ENCODE results near the gene SYTL3. TPM values are rescaled to one million over a fixed set of nuclear protein-coding genes. Genes with fewer than 3 reads are reported as not detected.

SYTL3 gene
- total RNA-seq, 1 experiment from 2014 or later, result 0.28 TPM

GRCh38 chr6:158795516-158795915 lies 145.7 kb downstream of the SYTL3 start (continued):
- TF ChIP-seq, protein P1, sequence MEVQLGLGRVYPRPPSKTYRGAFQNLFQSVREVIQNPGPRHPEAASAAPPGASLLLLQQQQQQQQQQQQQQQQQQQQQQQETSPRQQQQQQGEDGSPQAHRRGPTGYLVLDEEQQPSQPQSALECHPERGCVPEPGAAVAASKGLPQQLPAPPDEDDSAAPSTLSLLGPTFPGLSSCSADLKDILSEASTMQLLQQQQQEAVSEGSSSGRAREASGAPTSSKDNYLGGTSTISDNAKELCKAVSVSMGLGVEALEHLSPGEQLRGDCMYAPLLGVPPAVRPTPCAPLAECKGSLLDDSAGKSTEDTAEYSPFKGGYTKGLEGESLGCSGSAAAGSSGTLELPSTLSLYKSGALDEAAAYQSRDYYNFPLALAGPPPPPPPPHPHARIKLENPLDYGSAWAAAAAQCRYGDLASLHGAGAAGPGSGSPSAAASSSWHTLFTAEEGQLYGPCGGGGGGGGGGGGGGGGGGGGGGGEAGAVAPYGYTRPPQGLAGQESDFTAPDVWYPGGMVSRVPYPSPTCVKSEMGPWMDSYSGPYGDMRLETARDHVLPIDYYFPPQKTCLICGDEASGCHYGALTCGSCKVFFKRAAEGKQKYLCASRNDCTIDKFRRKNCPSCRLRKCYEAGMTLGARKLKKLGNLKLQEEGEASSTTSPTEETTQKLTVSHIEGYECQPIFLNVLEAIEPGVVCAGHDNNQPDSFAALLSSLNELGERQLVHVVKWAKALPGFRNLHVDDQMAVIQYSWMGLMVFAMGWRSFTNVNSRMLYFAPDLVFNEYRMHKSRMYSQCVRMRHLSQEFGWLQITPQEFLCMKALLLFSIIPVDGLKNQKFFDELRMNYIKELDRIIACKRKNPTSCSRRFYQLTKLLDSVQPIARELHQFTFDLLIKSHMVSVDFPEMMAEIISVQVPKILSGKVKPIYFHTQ (CRISPR knock-in tag; IDR thresholded peaks at IDR 0.05), result no peak
- no peak for TF ChIP-seq ZNF425 (CRISPR knock-in tag; conservative IDR thresholded peaks at IDR 0.05)
- no peak for TF ChIP-seq ATF1 (CRISPR knock-in tag; IDR thresholded peaks at IDR 0.05)
- TF ChIP-seq FOXP4 (CRISPR knock-in tag; IDR thresholded peaks at IDR 0.05), result no peak

GRCh38 chr6:158796353-158796752 lies 146.5 kb downstream of the SYTL3 start:
- TF ChIP-seq, protein P2, sequence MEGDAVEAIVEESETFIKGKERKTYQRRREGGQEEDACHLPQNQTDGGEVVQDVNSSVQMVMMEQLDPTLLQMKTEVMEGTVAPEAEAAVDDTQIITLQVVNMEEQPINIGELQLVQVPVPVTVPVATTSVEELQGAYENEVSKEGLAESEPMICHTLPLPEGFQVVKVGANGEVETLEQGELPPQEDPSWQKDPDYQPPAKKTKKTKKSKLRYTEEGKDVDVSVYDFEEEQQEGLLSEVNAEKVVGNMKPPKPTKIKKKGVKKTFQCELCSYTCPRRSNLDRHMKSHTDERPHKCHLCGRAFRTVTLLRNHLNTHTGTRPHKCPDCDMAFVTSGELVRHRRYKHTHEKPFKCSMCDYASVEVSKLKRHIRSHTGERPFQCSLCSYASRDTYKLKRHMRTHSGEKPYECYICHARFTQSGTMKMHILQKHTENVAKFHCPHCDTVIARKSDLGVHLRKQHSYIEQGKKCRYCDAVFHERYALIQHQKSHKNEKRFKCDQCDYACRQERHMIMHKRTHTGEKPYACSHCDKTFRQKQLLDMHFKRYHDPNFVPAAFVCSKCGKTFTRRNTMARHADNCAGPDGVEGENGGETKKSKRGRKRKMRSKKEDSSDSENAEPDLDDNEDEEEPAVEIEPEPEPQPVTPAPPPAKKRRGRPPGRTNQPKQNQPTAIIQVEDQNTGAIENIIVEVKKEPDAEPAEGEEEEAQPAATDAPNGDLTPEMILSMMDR (IDR thresholded peaks at IDR 0.05), result no peak
- TF ChIP-seq ATF1 (CRISPR knock-in tag; IDR thresholded peaks at IDR 0.05), result no peak
- TF ChIP-seq SMAD4 (CRISPR knock-in tag; IDR thresholded peaks at IDR 0.05), result no peak
- TF ChIP-seq NR2C2 (CRISPR knock-in tag; IDR thresholded peaks at IDR 0.05), result no peak
- TF ChIP-seq NFE2L1 (CRISPR knock-in tag; IDR thresholded peaks at IDR 0.05), result no peak
- no peak for TF ChIP-seq USF2 (CRISPR knock-in tag; IDR thresholded peaks at IDR 0.05)
- TF ChIP-seq ZNF396 (CRISPR knock-in tag; IDR thresholded peaks at IDR 0.05; ENCODE audit: borderline replicate concordance), result no peak
- TF ChIP-seq PRDM15 (CRISPR knock-in tag; IDR thresholded peaks at IDR 0.05), result no peak
- no peak for TF ChIP-seq HMGA2 (CRISPR knock-in tag; IDR thresholded peaks at IDR 0.05)
- TF ChIP-seq, protein P3, sequence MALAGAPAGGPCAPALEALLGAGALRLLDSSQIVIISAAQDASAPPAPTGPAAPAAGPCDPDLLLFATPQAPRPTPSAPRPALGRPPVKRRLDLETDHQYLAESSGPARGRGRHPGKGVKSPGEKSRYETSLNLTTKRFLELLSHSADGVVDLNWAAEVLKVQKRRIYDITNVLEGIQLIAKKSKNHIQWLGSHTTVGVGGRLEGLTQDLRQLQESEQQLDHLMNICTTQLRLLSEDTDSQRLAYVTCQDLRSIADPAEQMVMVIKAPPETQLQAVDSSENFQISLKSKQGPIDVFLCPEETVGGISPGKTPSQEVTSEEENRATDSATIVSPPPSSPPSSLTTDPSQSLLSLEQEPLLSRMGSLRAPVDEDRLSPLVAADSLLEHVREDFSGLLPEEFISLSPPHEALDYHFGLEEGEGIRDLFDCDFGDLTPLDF (CRISPR knock-in tag; IDR thresholded peaks at IDR 0.05), result no peak
- TF ChIP-seq, protein P4, sequence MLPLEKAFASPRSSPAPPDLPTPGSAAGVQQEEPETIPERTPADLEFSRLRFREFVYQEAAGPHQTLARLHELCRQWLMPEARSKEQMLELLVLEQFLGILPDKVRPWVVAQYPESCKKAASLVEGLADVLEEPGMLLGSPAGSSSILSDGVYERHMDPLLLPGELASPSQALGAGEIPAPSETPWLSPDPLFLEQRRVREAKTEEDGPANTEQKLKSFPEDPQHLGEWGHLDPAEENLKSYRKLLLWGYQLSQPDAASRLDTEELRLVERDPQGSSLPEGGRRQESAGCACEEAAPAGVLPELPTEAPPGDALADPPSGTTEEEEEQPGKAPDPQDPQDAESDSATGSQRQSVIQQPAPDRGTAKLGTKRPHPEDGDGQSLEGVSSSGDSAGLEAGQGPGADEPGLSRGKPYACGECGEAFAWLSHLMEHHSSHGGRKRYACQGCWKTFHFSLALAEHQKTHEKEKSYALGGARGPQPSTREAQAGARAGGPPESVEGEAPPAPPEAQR (CRISPR knock-in tag; IDR thresholded peaks at IDR 0.05), result no peak
- TF ChIP-seq NR1H2 (CRISPR knock-in tag; IDR thresholded peaks at IDR 0.05), result no peak
- no peak for TF ChIP-seq ZNF219 (CRISPR knock-in tag; IDR thresholded peaks at IDR 0.05; ENCODE audit: borderline replicate concordance)
- no peak for TF ChIP-seq NFATC4 (CRISPR knock-in tag; IDR thresholded peaks at IDR 0.05)
- TF ChIP-seq ELF4 (CRISPR knock-in tag; IDR thresholded peaks at IDR 0.05; ENCODE audit: low read depth), result no peak
- ATAC-seq (no peak), DNase-seq (ENCODE audit: low spot score) (no peak)
- ChIA-PET POLR2A (no interaction called here), CTCF (interaction anchor here (1.5 to 2.4 kb wide), 2 partner anchors 78 to 174 kb away, joined by 4 to 6 read pairs; no protein-coding TSS in a partner anchor)
- H3K27ac Mint-ChIP-seq, result peak overlapping the region; percentile 60; the same call in 1 of the 2 replicates
- peaks cover 88% of the 10 kb centered on the region for H3K4me1 Mint-ChIP-seq
- no peak overlapping the region for H3K4me3 Mint-ChIP-seq
- no peaks in the 10 kb centered on the region for H3K9me3 Mint-ChIP-seq
- no peaks in the 10 kb centered on the region for H3K27me3 Mint-ChIP-seq (ENCODE audit: low read depth)
- 0 out of 2 replicates have a peak, but pooled peaks cover 6% of the 10 kb centered on the region for H3K36me3 Mint-ChIP-seq

Measured in WTC11 (cell line).